GM12873 (cell line): ENCODE measurements around the gene PHOX2A.

ENCODE experiments used
- CTCF ChIP-seq: IDR thresholded peaks from 2 replicates; pipeline ENCODE4 v1.5.1; 2012; ENCODE audit warnings: low read depth, mild to moderate bottlenecking, moderate library complexity, low read length, control low read depth; ENCODE audit not compliant: insufficient read depth; ENCODE audit errors: missing control alignments

PHOX2A gene

GRCh38 chr11:72217841-72218240, 26.1 kb downstream of the PHOX2A start:
- TF ChIP-seq CTCF, result no peak

GRCh38 chr11:72216638-72217037, 27.3 kb downstream of the PHOX2A start, which contains the start of gene FOLR2:
Gene FOLR2, plus strand, starts transcription at chr11:72216794. Its CDS starts 1,791 bp downstream, at chr11:72218585.
- no peak for TF ChIP-seq CTCF

DNA sequence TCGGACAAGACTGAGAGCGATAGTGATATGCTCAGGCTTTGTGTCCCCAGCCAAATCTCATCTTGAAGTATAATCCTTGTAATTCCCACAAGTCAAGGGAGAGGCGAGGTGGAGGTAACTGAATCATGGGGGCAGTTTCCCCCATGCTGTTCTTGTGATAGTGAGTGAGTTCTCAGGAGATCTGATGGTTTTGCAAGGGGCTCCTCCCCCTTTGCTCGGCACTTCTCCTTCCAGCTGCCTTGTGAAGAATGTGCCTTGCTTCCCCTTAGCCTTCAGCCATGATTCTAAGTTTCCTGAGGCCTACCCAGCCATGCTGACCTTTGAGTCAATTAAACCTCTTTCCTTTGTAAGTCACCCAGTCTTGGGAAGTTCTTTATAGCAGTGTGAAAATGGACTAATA, 34.9 kb downstream of the PHOX2A start:
- no peak for TF ChIP-seq CTCF

DNA sequence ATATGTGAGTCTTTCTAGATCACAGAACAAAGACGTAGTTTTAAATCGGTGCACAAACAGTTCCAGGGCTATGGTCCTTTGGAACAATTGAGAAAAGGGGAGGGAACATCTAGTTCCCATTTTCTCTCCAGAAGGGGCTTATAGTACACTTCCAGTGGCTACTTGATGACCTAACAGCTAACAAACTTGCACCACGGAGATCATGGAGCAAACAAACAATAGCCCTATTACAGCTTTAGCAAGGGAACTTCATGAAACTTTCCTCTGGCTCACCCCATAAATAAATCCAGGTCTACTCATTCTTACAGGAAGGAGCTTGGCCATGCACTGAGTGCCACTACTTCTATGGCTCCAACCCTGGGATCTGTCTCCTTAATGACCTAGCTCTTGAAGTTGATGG, 35.7 kb downstream of the PHOX2A start:
- TF ChIP-seq CTCF, result no peak

GRCh38 chr11:72204886-72205285, 39.1 kb downstream of the PHOX2A start:
- TF ChIP-seq CTCF, result no peak

GRCh38 chr11:72203163-72203562, 40.8 kb downstream of the PHOX2A start:
- no peak for TF ChIP-seq CTCF

- no peak for TF ChIP-seq CTCF
Measured at GRCh38 chr11:72202571-72202970, 41.4 kb downstream of the PHOX2A start.
